GM23338 (cell line): ENCODE data around the gene EDA. TPM values are rescaled to one million over a fixed set of nuclear protein-coding genes. Genes with fewer than 3 reads are reported as not detected.

Experiments used
- ATAC-seq: fragments of 200-7000 bp; cut with Tn5 transposase; 3 replicates; pipeline ENCODE4 v1.9.1; 2020
- DNase-seq: peaks from one replicate; pipeline ENCODE4 v3.0.0-alpha.2; 2015; ENCODE audit warnings: low spot score
- H2AFZ ChIP-seq: fragments of 200-600 bp; sonication (generic); 2 replicates; pipeline ENCODE4 v1.8.0; 2016; ENCODE audit warnings: antibody characterized with exemption, mild to moderate bottlenecking, moderate library complexity
- H3F3A ChIP-seq: fragments of 200-600 bp; sonication (generic); replicated peaks from 2 replicates; pipeline ENCODE4 v1.8.0; 2017; ENCODE audit warnings: antibody characterized with exemption, mixed run types, low read depth
- H3K27ac ChIP-seq: fragments of 200-600 bp; sonication (generic); 2 replicates; pipeline ENCODE4 v1.6.1; 2016; ENCODE audit warnings: low read depth
- H3K27me3 ChIP-seq: fragments of 200-600 bp; sonication (generic); 2 replicates; pipeline ENCODE4 v1.8.0; 2016; ENCODE audit warnings: mild to moderate bottlenecking, mixed run types, moderate library complexity; ENCODE audit not compliant: insufficient read depth
- H3K36me3 ChIP-seq: fragments of 200-600 bp; sonication (generic); 2 replicates; pipeline ENCODE4 v1.8.0; 2016; ENCODE audit warnings: mild to moderate bottlenecking; ENCODE audit not compliant: insufficient read depth
- H3K4me1 ChIP-seq: fragments of 200-600 bp; sonication (generic); 2 replicates; pipeline ENCODE4 v1.8.0; 2016; ENCODE audit warnings: mild to moderate bottlenecking, moderate library complexity; ENCODE audit not compliant: insufficient read depth
- H3K4me2 ChIP-seq: fragments of 200-600 bp; sonication (generic); 2 replicates; pipeline ENCODE4 v1.7.1; 2017; ENCODE audit warnings: mixed run types
- H3K4me3 ChIP-seq: fragments of 200-600 bp; sonication (generic); 2 replicates; pipeline ENCODE4 v1.6.1; 2016; ENCODE audit warnings: mixed run types
- H3K79me2 ChIP-seq: fragments of 200-600 bp; sonication (generic); replicated peaks from 2 replicates; pipeline ENCODE4 v1.8.0; 2017; ENCODE audit warnings: mild to moderate bottlenecking; ENCODE audit not compliant: insufficient read depth
- H3K9me2 ChIP-seq: fragments of 200-600 bp; sonication (generic); 2 replicates; pipeline ENCODE4 v1.8.0; 2017; ENCODE audit not compliant: insufficient read depth
- H4K20me1 ChIP-seq: fragments of 200-600 bp; sonication (generic); replicated peaks from 2 replicates; pipeline ENCODE4 v1.8.0; 2017; ENCODE audit warnings: mild to moderate bottlenecking; ENCODE audit not compliant: insufficient read depth
- H3K27ac Mint-ChIP-seq: 2 replicates; pipeline ENCODE4 v1.8.0; 2020; ENCODE audit warnings: inconsistent platforms, mild to moderate bottlenecking, moderate library complexity, mixed read lengths
- H3K27me3 Mint-ChIP-seq: 3 replicates; pipeline ENCODE4 v1.8.0; 2022; ENCODE audit warnings: low read depth, mild to moderate bottlenecking, moderate library complexity, mixed read lengths, inconsistent platforms; ENCODE audit not compliant: insufficient read depth, poor library complexity
- H3K36me3 Mint-ChIP-seq: 3 replicates; pipeline ENCODE4 v1.8.0; 2021; ENCODE audit warnings: low read depth, mild to moderate bottlenecking, inconsistent platforms, moderate library complexity, mixed read lengths
- H3K4me1 Mint-ChIP-seq: 3 replicates; pipeline ENCODE4 v1.8.0; 2020; ENCODE audit warnings: mild to moderate bottlenecking, inconsistent platforms, mixed read lengths
- H3K4me3 Mint-ChIP-seq: 3 replicates; pipeline ENCODE4 v1.8.0; 2021; ENCODE audit warnings: moderate library complexity, mild to moderate bottlenecking, inconsistent platforms, mixed read lengths
- H3K9me3 Mint-ChIP-seq: 3 replicates; pipeline ENCODE4 v1.8.0; 2020; ENCODE audit warnings: moderate library complexity, mild to moderate bottlenecking, inconsistent platforms, mixed read lengths
- CREB1 ChIP-seq: fragments of 250-450 bp; sonication (Bioruptor Pico); IDR thresholded peaks from 2 replicates; pipeline ENCODE4 v1.5.0; 2020; ENCODE audit warnings: low read depth, mild to moderate bottlenecking, moderate library complexity
- CTCF ChIP-seq, 2 experiments: fragments of 200-600 bp in 1 of 2; sonication (generic) in 1 of 2; conservative IDR thresholded peaks; 2 replicates each; pipeline versions ENCODE4 v1.5.1 to v1.6.1; 2016 to 2017; ENCODE audit warnings: antibody characterized with exemption in 2 of 2, low read depth in 2 of 2, mild to moderate bottlenecking in 2 of 2, moderate library complexity in 1 of 2
- ETS1 ChIP-seq: IDR thresholded peaks from 2 replicates; pipeline ENCODE4 v1.6.1; 2016; ENCODE audit warnings: antibody characterized with exemption
- EZH2 ChIP-seq: fragments of 200-600 bp; sonication (generic); IDR thresholded peaks from one replicate; pipeline ENCODE4 v1.8.0; 2017; ENCODE audit warnings: antibody characterized with exemption, mild to moderate bottlenecking, low read depth; ENCODE audit not compliant: unreplicated experiment
- EZH2phosphoT487 ChIP-seq: fragments of 200-600 bp; sonication (generic); IDR thresholded peaks from one replicate; pipeline ENCODE4 v1.8.1; 2018; ENCODE audit warnings: antibody characterized with exemption; ENCODE audit not compliant: unreplicated experiment
- JUNB ChIP-seq: IDR thresholded peaks from one replicate; pipeline ENCODE4 v1.6.1; 2016; ENCODE audit warnings: antibody characterized with exemption; ENCODE audit not compliant: unreplicated experiment
- NANOG ChIP-seq: IDR thresholded peaks from 2 replicates; pipeline ENCODE4 v1.6.1; 2016; ENCODE audit warnings: antibody characterized with exemption, borderline replicate concordance
- POLR2AphosphoS5 ChIP-seq: IDR thresholded peaks from 2 replicates; pipeline ENCODE4 v1.6.1; 2016; ENCODE audit warnings: antibody characterized with exemption, low read depth
- REST ChIP-seq: IDR thresholded peaks from one replicate; pipeline ENCODE4 v1.6.1; 2018; ENCODE audit warnings: antibody characterized with exemption; ENCODE audit not compliant: unreplicated experiment
- STAT1 ChIP-seq: IDR thresholded peaks from one replicate; pipeline ENCODE4 v1.6.1; 2016; ENCODE audit warnings: antibody characterized with exemption; ENCODE audit not compliant: unreplicated experiment
- ZNF114 ChIP-seq: fragments of 250-450 bp; sonication (Bioruptor Pico); IDR thresholded peaks from 2 replicates; pipeline ENCODE4 v1.5.0; 2020; ENCODE audit warnings: mild to moderate bottlenecking, moderate library complexity
- ZNF331 ChIP-seq: fragments of 250-450 bp; sonication (Bioruptor Pico); IDR thresholded peaks from 2 replicates; pipeline ENCODE4 v1.5.0; 2020; ENCODE audit warnings: low read depth, mild to moderate bottlenecking, moderate library complexity
- ZNF462 ChIP-seq: fragments of 250-450 bp; sonication (Bioruptor Pico); IDR thresholded peaks from 2 replicates; pipeline ENCODE4 v1.5.0; 2020; ENCODE audit warnings: mild to moderate bottlenecking, moderate library complexity
- polyA plus RNA-seq: library from polyadenylated mRNA; unstranded; fragments of >200 nt; fragmentation: Nextera tagmentation; extraction: Ambion mirVana; gene quantifications from 2 replicates; pipeline ENCODE4 v1.2.1, GENCODE V29; 2016
- total RNA-seq: library from RNA; depleted of rRNA; stranded (reverse); fragments of >200 nt; shearing (Covaris generic); gene quantifications from 2 replicates; pipeline ENCODE4 v1.2.3, GENCODE V29; 2014

EDA gene
- total and polyA plus RNA-seq, 2 experiments from 2014 or later: 6.6 to 19.6 TPM

- Histone ChIP-seq H3K4me2 (no peak within 1 kb of the TSS), H3K27ac (no peak within 1 kb of the TSS), H3K79me2 (no peaks in the 10 kb centered on the region), H4K20me1 (no peaks in the 10 kb centered on the region), H3K27me3 (no peaks in the 10 kb centered on the region), H3K4me1 (no peaks in the 10 kb centered on the region), H3F3A (no peaks in the 10 kb centered on the region), H3K9me2 (no peaks in the 10 kb centered on the region), H2AFZ (no peak within 1 kb of the TSS), H3K4me3 (no peak within 1 kb of the TSS), H3K36me3 (no peaks in the 10 kb centered on the region)
- TF ChIP-seq POLR2AphosphoS5 (no peak), STAT1 (no peak), NANOG (no peak), EZH2 (no peak), ZNF114 (CRISPR knock-in tag) (no peak), ZNF331 (no peak), ZNF462 (no peak), CREB1 (CRISPR knock-in tag) (no peak), JUNB (no peak), ETS1 (no peak), CTCF (conservative IDR thresholded peaks at IDR 0.05; ENCODE audit: low read depth in 2 of 2) (no peak), REST (no peak), EZH2phosphoT487 (no peak)
- DNase-seq: peak; percentile 21
- no peak within 1 kb of the TSS for H3K27ac Mint-ChIP-seq
- ATAC-seq: no peak
- peaks cover 7% of the 10 kb centered on the region; the same call in 2 of the 3 replicates for H3K9me3 Mint-ChIP-seq
- H3K4me3 Mint-ChIP-seq: no peak within 1 kb of the TSS
- H3K36me3 Mint-ChIP-seq: no peaks in the 10 kb centered on the region
- peaks cover 3% of the 10 kb centered on the region; the same call in 1 of the 3 replicates for H3K4me1 Mint-ChIP-seq
- H3K27me3 Mint-ChIP-seq: peaks cover 1% of the 10 kb centered on the region
These were observed 446.2 kb downstream of the EDA start, which contains the start of gene OTUD6A for GRCh38 chrX:70062076-70062475. Gene OTUD6A (plus strand): TSS chrX:70062457. CDS start chrX:70062525, 68 bp downstream.
